Gastroesophageal sphincter (tissue), 4 donors: Measurements from ENCODE around the gene MOGAT2. TPM values are rescaled to one million over a fixed set of nuclear protein-coding genes. Genes with fewer than 3 reads are reported as not detected.

Source experiments
- ATAC-seq: fragments of 150-250 bp; one replicate; pipeline ENCODE4 v1.9.1; 2016; ENCODE audit warnings: mild to moderate bottlenecking, moderate library complexity
- H3K27ac ChIP-seq, 4 donors: fragments of 200-600 bp; sonication (generic) in 3 of 4; 1 replicate in 3 of 4; 2 replicates in 1 of 4; pipeline ENCODE4 v1.5.1; 2016 to 2019
- H3K27me3 ChIP-seq: fragments of 200-600 bp; sonication (generic); one replicate; pipeline ENCODE4 v1.5.1; 2019
- H3K36me3 ChIP-seq, 2 donors: fragments of 200-600 bp; sonication (generic); one replicate each; pipeline ENCODE4 v1.5.1; 2019; ENCODE audit warnings: control low read depth in 1 of 2
- H3K4me1 ChIP-seq, 3 donors: fragments of 200-600 bp; sonication (generic); 1 replicate in 2 of 3; 2 replicates in 1 of 3; pipeline ENCODE4 v1.5.1; 2016 to 2019; ENCODE audit warnings: control low read depth in 2 of 3
- H3K4me3 ChIP-seq, 2 donors: fragments of 200-600 bp; sonication (generic); one replicate each; pipeline ENCODE4 v1.5.1; 2019; ENCODE audit warnings: mild to moderate bottlenecking in 1 of 2, moderate library complexity in 1 of 2
- H3K9me3 ChIP-seq, 3 donors: fragments of 200-600 bp; sonication (generic); one replicate each; pipeline ENCODE4 v1.5.1; 2017 to 2019; ENCODE audit warnings: control low read depth in 2 of 3
- CTCF ChIP-seq, 4 experiments: fragments of 200-600 bp in 2 of 4; fragments of 450-650 bp in 2 of 4; sonication (generic) in 1 of 4; IDR thresholded peaks; one replicate each; pipeline ENCODE4 v1.5.1; 2017 to 2019; ENCODE audit warnings: antibody characterized with exemption in 4 of 4, mild to moderate bottlenecking in 2 of 4, moderate library complexity in 2 of 4
- EP300 ChIP-seq: sonication (generic); formaldehyde crosslinking; IDR thresholded peaks from one replicate; pipeline ENCODE4 v1.6.1; 2017; ENCODE audit warnings: antibody characterized with exemption, mild to moderate bottlenecking
- POLR2A ChIP-seq, 2 donors: fragments of 450-650 bp; IDR thresholded peaks; one replicate each; pipeline ENCODE4 v1.6.1; 2017; ENCODE audit warnings: antibody characterized with exemption in 2 of 2, mild to moderate bottlenecking in 2 of 2, moderate library complexity in 1 of 2
- POLR2AphosphoS5 ChIP-seq: sonication (generic); formaldehyde crosslinking; IDR thresholded peaks from one replicate; pipeline ENCODE4 v1.6.1; 2017; ENCODE audit warnings: antibody characterized with exemption
- WGBS, 2 donors: methylation state at CpG; one replicate each; pipeline ENCODE4 v1.1.5; 2018; ENCODE audit warnings: low coverage in 1 of 2; 5-methylcytosine and 5-hydroxymethylcytosine counted together
- total RNA-seq, 4 donors: library from RNA; depleted of rRNA; stranded (reverse); fragments of >200 nt; gene quantifications; one replicate each; pipeline ENCODE4 v1.1.0, GENCODE V29; 2016

Gene MOGAT2
- total RNA-seq, 4 donors from 2014 or later, result 0.30 TPM; not detected in 3

GRCh38 chr11:75719340-75720239, 2.0 kb downstream of the MOGAT2 start:
- WGBS, 2 donors, result 93 to 100% methylated on average over 1 to 8 of the region's 14 CpGs
- no peak for ATAC-seq
- no peak overlapping the region for H3K27ac ChIP-seq

GRCh38 chr11:75720639-75721038, 3.0 kb downstream of the MOGAT2 start:
- 87 to 100% methylated on average over 1 to 3 of the region's 6 CpGs for WGBS, 2 donors
- no peak overlapping the region for H3K4me3 ChIP-seq

More at GRCh38 chr11:75719340-75720239, 2.0 kb downstream of the MOGAT2 start:
- Histone ChIP-seq H3K36me3 (no peaks in the 10 kb centered on the region), H3K27me3 (no peaks in the 10 kb centered on the region), H3K4me1 (no peaks in the 10 kb centered on the region), H3K9me3 (no peaks in the 10 kb centered on the region), H3K4me3 (no peak overlapping the region)
- TF ChIP-seq POLR2A (IDR thresholded peaks at IDR 0.05), result no peak
- no peak for TF ChIP-seq EP300
- no peak for TF ChIP-seq CTCF (IDR thresholded peaks at IDR 0.05)
- no peak for TF ChIP-seq POLR2AphosphoS5

GRCh38 chr11:75721852-75722668, 4.4 kb downstream of the MOGAT2 start:
- Histone ChIP-seq H3K4me1 (no peaks in the 10 kb centered on the region), H3K27ac (no peak overlapping the region), H3K36me3 (no peaks in the 10 kb centered on the region), H3K4me3 (no peak overlapping the region), H3K27me3 (no peaks in the 10 kb centered on the region), H3K9me3 (no peaks in the 10 kb centered on the region)
- 42% methylated on average over 3 of the region's 14 CpGs; no CpG with 5 or more reads in 1 of the 2 donors for WGBS, 2 donors
- TF ChIP-seq CTCF (IDR thresholded peaks at IDR 0.05), result no peak
- TF ChIP-seq POLR2AphosphoS5, result no peak
- no peak for TF ChIP-seq POLR2A (IDR thresholded peaks at IDR 0.05)
- no peak for ATAC-seq

More at GRCh38 chr11:75720639-75721038, 3.0 kb downstream of the MOGAT2 start:
- Histone ChIP-seq H3K4me1 (no peaks in the 10 kb centered on the region), H3K9me3 (no peaks in the 10 kb centered on the region), H3K36me3 (no peaks in the 10 kb centered on the region), H3K27me3 (no peaks in the 10 kb centered on the region), H3K27ac (no peak overlapping the region)
- no peak for ATAC-seq
- TF ChIP-seq POLR2A (IDR thresholded peaks at IDR 0.05), result no peak
- no peak for TF ChIP-seq POLR2AphosphoS5
- TF ChIP-seq CTCF (IDR thresholded peaks at IDR 0.05), result no peak
- no peak for TF ChIP-seq EP300

GRCh38 chr11:75722669-75723042, 5.0 kb downstream of the MOGAT2 start:
- no peak overlapping the region for H3K27ac ChIP-seq
- no peak for TF ChIP-seq CTCF (IDR thresholded peaks at IDR 0.05)
- no peak for ATAC-seq

More at GRCh38 chr11:75722669-75723042, 5.0 kb downstream of the MOGAT2 start:
- H3K9me3 ChIP-seq, result no peaks in the 10 kb centered on the region
- H3K36me3 ChIP-seq, result no peaks in the 10 kb centered on the region
- 90% methylated on average over 4 of the region's 9 CpGs; no CpG with 5 or more reads in 1 of the 2 donors for WGBS, 2 donors
- H3K4me1 ChIP-seq, result no peaks in the 10 kb centered on the region
- H3K27me3 ChIP-seq, result no peaks in the 10 kb centered on the region
- no peak overlapping the region for H3K4me3 ChIP-seq
